HEK293 (cell line): ENCODE data around the gene CHST8.
A peak's percentile ranks its signal among the peaks of the same experiment; 100 is the strongest.

ENCODE experiments used
- GLI2 ChIP-seq: fragments of 450-650 bp; formaldehyde crosslinking; IDR thresholded peaks from 2 replicates; pipeline ENCODE4; 2017; ENCODE audit warnings: missing biosample characterization, missing genetic modification characterization, low read depth, borderline replicate concordance
- HOXC10 ChIP-seq: sonication (generic); formaldehyde crosslinking; IDR thresholded peaks from 2 replicates; pipeline ENCODE4 v1.8.1; 2023; ENCODE audit warnings: mild to moderate bottlenecking, missing genetic modification reagents
- KLF10 ChIP-seq: fragments of 450-650 bp; IDR thresholded peaks from 2 replicates; pipeline ENCODE4 v1.5.1; 2018; ENCODE audit warnings: missing biosample characterization, mild to moderate bottlenecking, missing genetic modification characterization
- KLF16 ChIP-seq: fragments of 450-650 bp; formaldehyde crosslinking; IDR thresholded peaks from 2 replicates; pipeline ENCODE4 v1.5.1; 2017; ENCODE audit warnings: missing biosample characterization, missing genetic modification characterization
- MYNN ChIP-seq: fragments of 450-650 bp; formaldehyde crosslinking; IDR thresholded peaks from 2 replicates; pipeline ENCODE4 v1.5.1; 2016; ENCODE audit warnings: missing biosample characterization, missing genetic modification characterization, borderline replicate concordance
- PRDM10 ChIP-seq: fragments of 450-650 bp; formaldehyde crosslinking; IDR thresholded peaks from 2 replicates; pipeline ENCODE4 v1.5.1; 2016; ENCODE audit warnings: missing biosample characterization, missing genetic modification characterization
- SETDB1 ChIP-seq: IDR thresholded peaks from one replicate; pipeline ENCODE4 v1.6.1; 2017; ENCODE audit warnings: mild to moderate bottlenecking, low read length, moderate library complexity, mixed read lengths; ENCODE audit not compliant: insufficient read length
- ZBTB49 ChIP-seq: fragments of 450-650 bp; formaldehyde crosslinking; IDR thresholded peaks from 2 replicates; pipeline ENCODE4 v1.5.1; 2016; ENCODE audit warnings: missing biosample characterization, missing genetic modification characterization, low read depth
- ZNF148 ChIP-seq: fragments of 450-650 bp; formaldehyde crosslinking; IDR thresholded peaks from 2 replicates; pipeline ENCODE4 v1.5.0; 2017; ENCODE audit warnings: missing biosample characterization, missing genetic modification characterization, borderline replicate concordance
- ZNF155 ChIP-seq: fragments of 450-650 bp; formaldehyde crosslinking; IDR thresholded peaks from 2 replicates; pipeline ENCODE4 v1.5.1; 2016; ENCODE audit warnings: missing biosample characterization, missing genetic modification characterization
- ZNF175 ChIP-seq: fragments of 450-650 bp; formaldehyde crosslinking; IDR thresholded peaks from 2 replicates; pipeline ENCODE4 v1.5.1; 2016; ENCODE audit warnings: missing biosample characterization, missing genetic modification characterization
- ZNF2 ChIP-seq: fragments of 450-650 bp; formaldehyde crosslinking; IDR thresholded peaks from 2 replicates; pipeline ENCODE4 v1.5.1; 2016; ENCODE audit warnings: missing biosample characterization, missing genetic modification characterization
- ZNF266 ChIP-seq: fragments of 450-650 bp; formaldehyde crosslinking; IDR thresholded peaks from 2 replicates; pipeline ENCODE4 v1.5.1; 2016; ENCODE audit warnings: missing biosample characterization, missing genetic modification characterization, low read depth
- ZNF280D ChIP-seq: fragments of 450-650 bp; formaldehyde crosslinking; IDR thresholded peaks from 2 replicates; pipeline ENCODE4 v1.5.1; 2016; ENCODE audit warnings: missing biosample characterization, missing genetic modification characterization
- ZNF341 ChIP-seq: fragments of 450-650 bp; formaldehyde crosslinking; IDR thresholded peaks from 2 replicates; pipeline ENCODE4; 2016; ENCODE audit warnings: low read depth, missing biosample characterization, missing genetic modification characterization
- ZNF48 ChIP-seq: fragments of 450-650 bp; formaldehyde crosslinking; IDR thresholded peaks from 2 replicates; pipeline ENCODE4 v1.5.1; 2016; ENCODE audit warnings: missing biosample characterization, missing genetic modification characterization
- ZNF560 ChIP-seq: fragments of 450-650 bp; formaldehyde crosslinking; IDR thresholded peaks from 2 replicates; pipeline ENCODE4 v1.5.1; 2017; ENCODE audit warnings: missing biosample characterization, missing genetic modification characterization, borderline replicate concordance
- ZNF571 ChIP-seq: fragments of 450-650 bp; formaldehyde crosslinking; IDR thresholded peaks from 2 replicates; pipeline ENCODE4 v1.5.0; 2017; ENCODE audit warnings: missing biosample characterization, missing genetic modification characterization
- ZNF580 ChIP-seq: fragments of 450-650 bp; formaldehyde crosslinking; IDR thresholded peaks from 2 replicates; pipeline ENCODE4 v1.5.1; 2016; ENCODE audit warnings: missing biosample characterization, missing genetic modification characterization
- ZNF610 ChIP-seq: fragments of 450-650 bp; formaldehyde crosslinking; IDR thresholded peaks from 2 replicates; pipeline ENCODE4 v1.5.1; 2016; ENCODE audit warnings: missing biosample characterization, missing genetic modification characterization, borderline replicate concordance
- ZNF707 ChIP-seq: fragments of 450-650 bp; formaldehyde crosslinking; IDR thresholded peaks from 2 replicates; pipeline ENCODE4 v1.5.1; 2016; ENCODE audit warnings: missing biosample characterization, missing genetic modification characterization
- ZNF76 ChIP-seq: fragments of 450-650 bp; formaldehyde crosslinking; IDR thresholded peaks from 2 replicates; pipeline ENCODE4; 2016; ENCODE audit warnings: low read depth, missing biosample characterization, missing genetic modification characterization, borderline replicate concordance
- ZSCAN18 ChIP-seq: fragments of 450-650 bp; formaldehyde crosslinking; IDR thresholded peaks from 2 replicates; pipeline ENCODE4 v1.5.1; 2016; ENCODE audit warnings: missing biosample characterization, missing genetic modification characterization
- ZSCAN5A ChIP-seq: fragments of 450-650 bp; formaldehyde crosslinking; IDR thresholded peaks from 2 replicates; pipeline ENCODE4 v1.5.1; 2016; ENCODE audit warnings: missing biosample characterization, missing genetic modification characterization

Gene CHST8

GRCh38 chr19:33621811-33622504 is at the start of gene CHST8 (continued):
- TF ChIP-seq ZSCAN5A (tag by site-specific recombination) (peak; percentile 43), HOXC10 (CRISPR knock-in tag) (no peak), ZNF560 (tag by site-specific recombination) (no peak), GLI2 (tag by site-specific recombination) (no peak), ZNF48 (tag by site-specific recombination) (no peak), ZNF341 (tag by site-specific recombination) (peak; percentile 70; the same call in 1 of the 2 replicates), MYNN (tag by site-specific recombination) (no peak), ZBTB49 (no peak), ZNF571 (tag by site-specific recombination) (no peak), ZSCAN18 (tag by site-specific recombination) (peak; percentile 79; the same call in 1 of the 2 replicates), ZNF580 (tag by site-specific recombination) (peak; percentile 46; the same call in 1 of the 2 replicates), ZNF175 (tag by site-specific recombination) (no peak), ZNF266 (tag by site-specific recombination) (peak; percentile 16; the same call in 1 of the 2 replicates), SETDB1 (no peak), ZNF148 (peak; percentile 74), PRDM10 (tag by site-specific recombination) (peak; percentile 17; the same call in 1 of the 2 replicates), ZNF707 (tag by site-specific recombination) (no peak), ZNF2 (tag by site-specific recombination) (no peak; the same call in 1 of the 2 replicates), KLF16 (peak; percentile 65; the same call in 1 of the 2 replicates), ZNF280D (no peak), ZNF155 (tag by site-specific recombination) (no peak), KLF10 (tag by site-specific recombination) (peak; percentile 69; the same call in 1 of the 2 replicates), ZNF610 (tag by site-specific recombination) (no peak), ZNF76 (tag by site-specific recombination) (peak; percentile 79; the same call in 1 of the 2 replicates)
